ENCODE data around the gene PC. TPM values are rescaled to one million over a fixed set of nuclear protein-coding genes. Genes with fewer than 3 reads are reported as not detected.
A peak's percentile ranks its signal among the peaks of the same experiment; 100 is the strongest.

Gene PC
- total and polyA plus RNA-seq, 2 donors (not counting 3 experiments of a cell fraction or from before 2014, with no cell fraction given), result 5.5 to 17.5 TPM

- Histone ChIP-seq H2AFZ (ENCODE audit: low read depth, low read length) (no peak overlapping the region), H3K4me1 (ENCODE audit: control insufficient read depth, extremely low read depth, insufficient read depth, low read length) (peaks cover 25% of the 10 kb centered on the region), H3K9me1 (replicated peaks; ENCODE audit: control insufficient read depth, extremely low read depth, insufficient read depth, low read length) (no peaks in the 10 kb centered on the region), H3K36me3 (ENCODE audit: control insufficient read depth in 2 of 2, extremely low read depth in 1 of 2, insufficient read depth in 2 of 2, low read length in 2 of 2) (peaks cover 7 to 13% of the 10 kb centered on the region in 2 experiments), H3K27ac (ENCODE audit: insufficient read depth, low read depth, low read length) (no peak overlapping the region), H3K4me3 (replicated peaks in 1 of 3; ENCODE audit: insufficient read depth in 1 of 3, low read depth in 1 of 3, low read length in 3 of 3) (peak overlapping the region in 1 of 3 experiments; percentile 74), H3K79me2 (ENCODE audit: control insufficient read depth, insufficient read depth, low read length) (peaks cover 41% of the 10 kb centered on the region), H3K4me2 (ENCODE audit: insufficient read depth, low read length) (peak overlapping the region; percentile 95), H3K27me3 (ENCODE audit: control insufficient read depth in 2 of 2, insufficient read depth in 2 of 2, low read length in 2 of 2) (no peaks in the 10 kb centered on the region), H4K20me1 (replicated peaks; ENCODE audit: control insufficient read depth, extremely low read depth, insufficient read depth, low read length) (no peaks in the 10 kb centered on the region), H3K9me3 (replicated peaks; ENCODE audit: control insufficient read depth, insufficient read depth, low read length) (no peaks in the 10 kb centered on the region), H3K9ac (replicated peaks; ENCODE audit: extremely low read depth, insufficient read depth, low read length) (peak overlapping the region; percentile 99)
- FAIRE-seq (peak; percentile 73), DNase-seq (ENCODE audit: low read depth, low spot score) (no peak)
- no peak for TF ChIP-seq EZH2 (IDR thresholded peaks at IDR 0.05; ENCODE audit: borderline replicate concordance, low read depth, low read length, severe bottlenecking)
- no peak for TF ChIP-seq CTCF (IDR thresholded peaks at IDR 0.05; ENCODE audit: extremely low read depth in 1 of 2, insufficient read depth in 1 of 2, low read depth in 1 of 2, low read length in 2 of 2)
- TF ChIP-seq MYC (IDR thresholded peaks at IDR 0.05; ENCODE audit: low read depth, low read length), result no peak
- TF ChIP-seq FOS (IDR thresholded peaks at IDR 0.05; ENCODE audit: borderline replicate concordance, insufficient read depth, low read length), result no peak
- TF ChIP-seq POLR2A (IDR thresholded peaks at IDR 0.05; ENCODE audit: low read depth, low read length), result no peak
- no peak for TF ChIP-seq POLR2AphosphoS5 (IDR thresholded peaks at IDR 0.05; ENCODE audit: insufficient read depth, low read depth, low read length)
- TF ChIP-seq MAX (IDR thresholded peaks at IDR 0.05; ENCODE audit: insufficient read depth, insufficient read length), result no peak
- no peak for TF ChIP-seq GATA2 (IDR thresholded peaks at IDR 0.05; ENCODE audit: insufficient read depth, insufficient read length, low read depth, low read length)
- TF ChIP-seq JUN (IDR thresholded peaks at IDR 0.05; ENCODE audit: borderline replicate concordance, insufficient read depth, insufficient read length, low read depth), result no peak
- ChIA-PET POLR2A (interaction anchor here (1.0 to 1.6 kb wide), 2 partner anchors 14 to 497 kb away, joined by 3 read pairs; partner anchors contain the start of gene BRMS1), CTCF (interaction anchor here (1.1 to 4.1 kb wide), 5 partner anchors 39 to 230 kb away, joined by 3 to 44 read pairs (median 5); no protein-coding TSS in a partner anchor)
- intact Hi-C loops (cut with micrococcal nuclease) (loop anchor here (2.0 to 10.0 kb wide), 2 partner anchors 15 to 783 kb away; partner anchors contain the start of genes LRFN4 and NUDT8), dilution Hi-C loops (cut with MboI; ENCODE audit: extremely low pct_ligation_motif_present, low sequenced_read_pairs) (no loop called here)
- no TSS peak for BruUV-seq (replicated peaks)
Measured at GRCh38 chr11:66841861-66842260, 116.3 kb downstream of the PC start.

All from endothelial cell of umbilical vein (primary cell).